Kidney epithelial cell (primary cell): ENCODE data around the gene GLE1. TPM values are rescaled to one million over a fixed set of nuclear protein-coding genes. Genes with fewer than 3 reads are reported as not detected.

Source experiments
- DNase-seq: peaks from one replicate; pipeline ENCODE4 v3.0.0-alpha.2; 2010; ENCODE audit warnings: low read depth
- H3K27me3 ChIP-seq: 2 replicates; pipeline ENCODE4 v1.6.0; 2011; ENCODE audit warnings: low read length; ENCODE audit not compliant: control insufficient read depth, insufficient read depth
- H3K36me3 ChIP-seq: 2 replicates; pipeline ENCODE4 v1.5.1; 2011; ENCODE audit warnings: low read length; ENCODE audit not compliant: control insufficient read depth, insufficient read depth
- H3K4me3 ChIP-seq: 2 replicates; pipeline ENCODE4 v1.5.1; 2011; ENCODE audit warnings: low read depth, mild to moderate bottlenecking, control low read depth, low read length
- CTCF ChIP-seq: IDR thresholded peaks from 2 replicates; pipeline ENCODE4 v1.5.1; 2011; ENCODE audit warnings: mild to moderate bottlenecking, moderate library complexity, low read length, control low read depth, inconsistent platforms; ENCODE audit not compliant: insufficient read depth, poor library complexity, severe bottlenecking
- total RNA-seq: library from RNA; depleted of rRNA; stranded (reverse); fragments of >200 nt; gene quantifications from 2 replicates; pipeline ENCODE4 v1.2.3, GENCODE V29; 2015

GLE1 gene
- total RNA-seq, result 30.3 and 31.7 TPM in 2 replicates

- Histone ChIP-seq H3K27me3 (no peaks in the 10 kb centered on the region), H3K4me3 (peak within 1 kb of the TSS; percentile 65), H3K36me3 (no peaks in the 10 kb centered on the region)
- peak; percentile 56 for DNase-seq
- no peak for TF ChIP-seq CTCF
Measured at GRCh38 chr9:128504485-128505413, at the start of gene GLE1. GLE1 (plus strand) TSS chr9:128504719; CDS start chr9:128504806, 87 bp downstream.

- H3K4me3 ChIP-seq, result no peak overlapping the region
- no peak for TF ChIP-seq CTCF
- no peaks in the 10 kb centered on the region for H3K27me3 ChIP-seq
- no peak for DNase-seq
- H3K36me3 ChIP-seq, result peaks cover 2% of the 10 kb centered on the region
Measured at GRCh38 chr9:128454991-128455390, 49.5 kb upstream of the GLE1 start.

GRCh38 chr9:128455849-128456612 is 48.5 kb upstream of the GLE1 start, which contains the start of gene ODF2:
ODF2 (plus strand) TSS chr9:128456006; CDS start chr9:128456092, 86 bp downstream.
- H3K36me3 ChIP-seq, result peaks cover 2% of the 10 kb centered on the region
- DNase-seq, result peak; percentile 67
- H3K27me3 ChIP-seq, result no peaks in the 10 kb centered on the region
- peak within 1 kb of the TSS; percentile 71 for H3K4me3 ChIP-seq
- no peak for TF ChIP-seq CTCF

GRCh38 chr9:128456613-128457061 is 47.9 kb upstream of the GLE1 start:
- no peak for TF ChIP-seq CTCF
- Histone ChIP-seq H3K27me3 (no peaks in the 10 kb centered on the region), H3K4me3 (peak overlapping the region; percentile 71), H3K36me3 (peaks cover 2% of the 10 kb centered on the region)
- DNase-seq, result no peak

- TF ChIP-seq CTCF, result no peak
- Histone ChIP-seq H3K27me3 (no peaks in the 10 kb centered on the region), H3K4me3 (peak overlapping the region; percentile 71), H3K36me3 (peaks cover 2% of the 10 kb centered on the region)
- DNase-seq, result no peak
Measured at GRCh38 chr9:128457207-128457606, 47.3 kb upstream of the GLE1 start.
